GM19468 (cell line): Measurements from ENCODE around the gene GPR137B.
"Not testable (repeated sequence)": the region's sequence is repeated elsewhere in the genome, so short reads cannot be mapped to it uniquely, and the experiment has no call there.

ENCODE experiments used
- ATAC-seq: cut with Tn5 transposase; IDR thresholded peaks from one replicate; pipeline ENCODE4 v1.9.1; 2021; ENCODE audit warnings: mild to moderate bottlenecking, moderate library complexity, moderate number of reproducible peaks; ENCODE audit not compliant: unreplicated experiment; ENCODE audit errors: extremely low read depth

Gene GPR137B, protein sequence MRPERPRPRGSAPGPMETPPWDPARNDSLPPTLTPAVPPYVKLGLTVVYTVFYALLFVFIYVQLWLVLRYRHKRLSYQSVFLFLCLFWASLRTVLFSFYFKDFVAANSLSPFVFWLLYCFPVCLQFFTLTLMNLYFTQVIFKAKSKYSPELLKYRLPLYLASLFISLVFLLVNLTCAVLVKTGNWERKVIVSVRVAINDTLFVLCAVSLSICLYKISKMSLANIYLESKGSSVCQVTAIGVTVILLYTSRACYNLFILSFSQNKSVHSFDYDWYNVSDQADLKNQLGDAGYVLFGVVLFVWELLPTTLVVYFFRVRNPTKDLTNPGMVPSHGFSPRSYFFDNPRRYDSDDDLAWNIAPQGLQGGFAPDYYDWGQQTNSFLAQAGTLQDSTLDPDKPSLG

DNA sequence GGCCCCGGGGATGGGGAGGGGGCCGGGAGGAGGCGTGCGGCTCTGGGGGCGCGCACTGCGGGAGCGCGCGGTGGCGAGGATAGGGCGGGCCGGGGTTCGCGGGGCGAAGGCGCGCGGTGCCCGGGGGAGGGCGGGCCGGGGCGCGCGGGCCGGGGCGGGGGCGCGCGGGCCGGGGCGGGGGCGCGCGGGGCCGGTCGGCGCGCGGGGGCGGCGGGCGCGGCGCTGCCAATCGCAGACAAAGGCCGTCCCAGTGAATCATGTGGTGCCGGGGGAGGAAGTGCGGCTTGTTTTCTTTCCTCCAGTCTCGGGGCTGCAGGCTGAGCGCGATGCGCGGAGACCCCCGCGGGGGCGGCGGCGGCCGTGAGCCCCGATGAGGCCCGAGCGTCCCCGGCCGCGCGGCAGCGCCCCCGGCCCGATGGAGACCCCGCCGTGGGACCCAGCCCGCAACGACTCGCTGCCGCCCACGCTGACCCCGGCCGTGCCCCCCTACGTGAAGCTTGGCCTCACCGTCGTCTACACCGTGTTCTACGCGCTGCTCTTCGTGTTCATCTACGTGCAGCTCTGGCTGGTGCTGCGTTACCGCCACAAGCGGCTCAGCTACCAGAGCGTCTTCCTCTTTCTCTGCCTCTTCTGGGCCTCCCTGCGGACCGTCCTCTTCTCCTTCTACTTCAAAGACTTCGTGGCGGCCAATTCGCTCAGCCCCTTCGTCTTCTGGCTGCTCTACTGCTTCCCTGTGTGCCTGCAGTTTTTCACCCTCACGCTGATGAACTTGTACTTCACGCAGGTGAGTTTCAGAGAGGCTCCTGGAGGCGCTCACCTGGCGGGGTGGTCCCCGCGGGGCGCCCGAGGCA is at the start of gene GPR137B:
TSS of gene GPR137B (plus strand) at position 287 of the 851 bp plus-strand sequence. CDS start at position 371, 84 bp downstream.
- peak; percentile 41 for ATAC-seq

DNA sequence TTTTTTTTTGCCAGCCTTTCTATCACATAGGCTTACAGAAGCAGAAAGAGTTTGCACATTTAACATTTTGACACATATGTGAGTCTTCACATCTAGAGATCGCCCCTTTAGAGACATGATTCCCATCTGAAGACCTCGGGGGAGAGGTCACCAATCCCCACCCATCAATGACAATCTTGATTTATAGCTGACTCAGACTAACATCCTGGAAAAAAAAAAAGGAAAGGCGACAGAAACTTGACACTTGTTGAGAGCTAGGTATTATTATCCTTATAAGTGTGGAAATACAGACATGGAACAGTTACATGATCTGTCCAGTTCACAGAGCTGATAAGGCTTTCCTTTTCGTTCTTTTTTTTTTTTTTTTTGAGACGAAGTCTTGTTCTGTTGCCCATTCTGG is 49.4 kb upstream of the GPR137B start:
- no peak for ATAC-seq

DNA sequence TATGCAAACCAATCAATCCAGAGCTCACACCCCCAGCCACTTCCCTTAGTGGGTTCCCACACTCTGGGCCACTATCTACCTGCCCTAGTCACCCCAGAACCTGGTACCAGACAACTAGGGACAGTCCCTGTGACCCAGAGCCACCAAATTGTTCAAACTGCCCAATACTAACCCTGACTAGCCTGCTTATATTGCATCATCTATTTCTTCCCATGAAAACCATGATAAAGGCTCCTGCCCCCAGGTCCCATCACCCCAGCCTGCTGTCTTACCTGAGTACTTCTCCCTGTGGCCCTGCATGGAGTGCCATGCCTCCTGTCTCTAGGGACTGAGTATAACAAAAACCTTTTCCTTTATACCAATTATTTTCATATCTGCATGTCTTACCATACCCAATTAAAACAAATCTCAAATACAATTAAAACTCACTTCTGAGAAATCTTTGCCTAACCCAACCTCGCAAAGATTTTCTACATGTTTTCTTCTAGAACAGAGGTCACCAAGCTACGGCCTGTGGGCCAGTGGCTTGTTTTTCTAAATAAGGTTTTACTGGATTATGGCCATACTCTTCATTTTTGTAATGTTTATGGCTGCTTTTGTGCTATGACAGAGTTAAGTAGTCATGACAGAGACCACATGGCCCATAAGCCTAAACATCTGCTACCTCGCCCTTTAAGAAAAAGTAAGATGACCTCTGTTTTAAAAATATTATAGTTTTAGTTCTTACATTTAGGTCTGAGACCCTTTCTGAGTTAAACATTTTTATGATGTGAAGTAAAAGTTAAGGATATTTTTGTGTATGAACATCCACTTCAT is 46.4 kb upstream of the GPR137B start:
- ATAC-seq, result no peak

DNA sequence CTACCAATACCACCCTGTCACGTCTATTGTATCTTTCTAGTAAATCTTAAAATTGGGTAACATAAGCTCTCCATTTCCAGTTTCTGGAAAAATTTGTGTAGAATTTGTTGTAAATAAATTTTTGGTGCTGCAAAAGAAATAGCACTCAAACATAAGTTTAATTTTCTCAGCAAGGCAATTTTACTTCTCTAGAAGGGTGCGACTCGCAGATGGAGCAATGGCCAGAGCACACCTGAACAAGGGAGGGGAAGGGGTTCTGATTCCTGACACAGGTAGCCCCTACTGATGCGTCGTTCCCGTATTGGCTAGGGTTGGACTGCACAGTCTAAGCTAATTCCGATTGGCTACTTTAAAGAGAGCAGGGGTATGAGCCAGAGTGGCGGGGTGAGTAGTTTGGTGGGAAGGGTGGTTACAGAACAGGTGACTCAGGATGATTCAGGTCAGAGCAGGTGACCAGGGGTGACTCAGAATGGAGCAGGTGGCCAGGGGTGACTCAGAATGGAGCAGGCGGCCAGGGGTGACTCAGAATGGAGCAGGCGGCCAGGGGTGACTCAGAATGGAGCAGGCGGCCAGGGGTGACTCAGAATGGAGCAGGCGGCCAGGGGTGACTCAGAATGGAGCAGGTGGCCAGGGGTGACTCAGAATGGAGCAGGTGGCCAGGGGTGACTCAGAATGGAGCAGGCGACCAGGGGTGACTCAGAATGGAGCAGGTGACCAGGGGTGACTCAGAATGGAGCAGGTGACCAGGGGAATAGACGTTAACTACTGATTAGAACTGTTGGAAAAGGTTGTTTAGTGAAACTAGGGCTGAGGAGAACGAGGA is 45.5 kb upstream of the GPR137B start:
- not testable (repeated sequence) for ATAC-seq

DNA sequence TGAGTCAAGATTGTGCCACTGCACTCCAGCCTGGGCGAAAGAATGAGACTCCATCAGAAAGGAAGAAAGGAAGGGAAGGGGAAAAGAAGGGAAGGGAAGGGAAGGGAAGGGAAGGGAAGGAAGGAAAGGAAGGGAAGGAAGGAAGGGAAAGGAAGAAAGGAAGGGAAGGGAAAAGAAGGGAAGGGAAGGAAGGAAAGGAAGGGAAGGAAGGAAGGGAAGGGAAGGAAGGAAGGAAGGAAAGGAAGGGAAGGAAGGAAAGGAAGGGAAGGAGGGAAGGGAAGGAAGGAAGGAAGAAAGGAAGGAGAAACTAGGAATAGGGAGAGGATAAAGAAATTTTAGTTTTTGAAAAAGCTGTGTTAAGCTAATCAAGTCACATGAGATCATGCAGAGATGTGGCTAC is 44.1 kb upstream of the GPR137B start:
- ATAC-seq, result no peak

DNA sequence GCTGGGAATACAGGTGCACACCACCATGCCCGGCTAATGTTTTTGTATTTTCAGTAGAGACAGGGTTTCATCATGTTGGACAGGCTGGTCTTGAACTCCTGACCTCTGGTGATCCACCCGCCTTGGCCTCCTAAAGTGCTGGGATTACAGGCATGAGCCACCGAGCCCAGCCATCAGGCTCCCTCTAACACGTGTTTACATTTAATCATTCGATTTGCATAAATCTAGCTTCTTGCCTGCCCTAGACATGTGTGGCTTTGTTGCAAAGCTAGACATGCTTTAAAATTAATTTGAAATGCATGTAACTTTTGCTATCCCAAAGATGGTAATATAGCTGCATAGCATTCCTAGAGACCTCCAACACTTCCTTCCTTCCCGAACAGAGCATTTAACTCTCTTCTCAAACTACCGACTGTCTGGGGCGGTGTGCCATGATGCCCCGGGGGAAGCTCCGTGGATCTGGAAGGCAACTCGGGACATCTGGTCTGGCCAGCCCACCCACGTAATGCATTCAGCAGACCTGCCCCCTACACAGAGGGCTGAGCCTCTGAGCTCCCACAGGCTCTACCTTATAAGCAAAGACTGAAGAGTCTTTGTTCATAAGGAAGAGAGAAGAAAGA is 42.9 kb upstream of the GPR137B start:
- no peak for ATAC-seq

DNA sequence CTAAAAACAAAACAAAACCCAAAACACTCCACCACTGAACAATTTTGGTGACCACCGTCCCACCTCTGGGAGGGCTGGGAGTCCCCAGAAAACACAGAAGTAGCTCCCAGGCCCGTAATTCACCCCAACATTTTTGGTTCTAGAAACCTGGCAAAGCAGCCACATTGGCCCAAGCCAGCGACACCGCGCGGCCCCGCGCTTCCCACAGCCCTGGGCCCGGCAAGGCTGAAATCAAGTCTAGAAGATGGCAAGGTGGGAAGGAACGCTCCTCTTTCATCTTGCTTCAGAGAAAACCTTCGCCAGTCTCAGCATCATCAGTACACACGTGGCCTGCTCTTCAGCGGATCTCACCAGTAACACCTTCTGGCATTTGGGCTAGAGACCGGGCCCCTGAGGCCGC is 41.5 kb upstream of the GPR137B start:
- no peak for ATAC-seq

DNA sequence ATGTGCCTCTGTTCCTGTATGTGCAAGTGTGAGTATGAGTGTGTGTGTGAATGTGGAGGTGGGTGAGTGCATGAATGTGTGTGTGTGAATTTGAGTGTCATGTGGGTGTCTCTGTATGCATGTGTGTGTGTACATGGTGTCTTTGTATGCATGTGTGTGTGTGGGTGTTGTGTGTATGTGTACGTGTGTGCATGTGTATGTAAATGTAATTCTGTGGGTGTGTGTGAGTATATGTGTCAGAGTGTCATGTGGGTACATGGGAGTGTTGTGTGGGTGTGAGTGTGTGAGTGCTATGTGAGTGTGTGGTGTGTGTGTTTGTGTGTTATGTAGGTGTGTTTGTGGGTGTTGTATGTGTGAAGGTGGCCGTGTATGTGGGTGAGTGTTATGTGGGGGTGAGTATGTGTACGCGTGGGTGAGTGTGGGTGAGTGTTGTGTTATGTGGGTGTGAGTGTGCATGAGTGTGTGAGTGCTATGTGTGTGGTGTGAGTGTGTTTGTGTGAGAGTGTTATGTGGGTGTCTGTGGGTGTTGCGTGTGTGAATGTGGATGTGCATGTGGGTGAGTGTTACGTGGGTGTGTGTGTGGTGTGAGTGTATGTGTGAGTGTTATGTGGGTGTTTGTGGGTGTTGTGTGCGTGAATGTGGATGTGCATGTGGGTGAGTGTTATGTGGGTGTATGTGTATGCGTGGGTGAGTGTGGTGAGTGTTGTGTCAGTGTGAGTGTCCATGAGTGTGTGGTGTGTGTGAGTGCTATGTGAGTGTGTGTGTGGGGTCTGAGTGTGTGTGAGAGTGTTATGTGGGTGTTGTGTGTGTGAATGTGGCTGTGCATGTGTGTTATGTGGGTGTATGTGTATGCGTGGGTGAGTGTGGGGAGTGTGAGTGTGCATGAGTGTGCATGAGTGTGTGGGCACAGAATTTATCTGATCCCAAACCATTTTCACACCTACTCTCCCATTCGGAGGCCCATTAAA is 40.8 kb upstream of the GPR137B start:
- ATAC-seq, result no peak

DNA sequence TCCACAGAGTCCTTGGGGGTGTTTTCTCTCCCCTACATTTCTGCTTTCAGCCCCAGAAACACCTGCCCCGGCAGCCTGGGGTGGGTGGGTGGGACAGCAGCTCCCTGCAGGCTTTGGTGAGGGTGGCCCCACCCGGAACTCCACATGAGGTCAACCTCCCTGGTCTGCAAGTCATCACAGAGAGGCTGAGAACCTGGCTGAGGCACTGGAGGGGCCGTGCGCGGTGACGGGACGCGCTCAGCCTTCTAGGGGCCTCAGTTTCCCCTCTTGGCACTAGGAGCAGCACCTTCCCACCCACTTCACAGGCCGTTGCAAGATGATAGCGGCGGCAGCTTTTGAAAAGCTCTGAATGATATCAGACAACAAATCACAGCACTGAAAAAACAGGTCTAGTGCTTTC is 39.7 kb upstream of the GPR137B start:
- ATAC-seq, result no peak

DNA sequence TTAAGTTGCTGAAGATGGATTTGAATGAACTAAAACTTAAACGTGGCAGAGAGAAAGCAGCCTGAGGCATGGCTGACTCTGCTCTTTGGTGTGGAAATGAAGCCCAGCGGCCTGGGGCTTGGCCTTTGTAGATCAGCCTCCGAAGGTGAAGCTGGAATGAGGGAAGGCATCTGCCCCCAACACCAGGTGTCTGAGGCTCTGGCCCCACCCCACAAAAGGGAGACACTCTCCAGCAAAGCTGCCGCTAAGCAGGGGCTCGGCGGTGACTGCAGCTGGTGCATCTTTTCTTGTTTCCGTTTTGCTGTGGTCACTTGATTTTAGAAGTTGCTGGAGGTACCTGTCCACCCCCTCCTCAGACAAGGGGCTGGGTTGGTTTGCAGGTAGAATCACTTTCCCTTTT is 39.3 kb upstream of the GPR137B start:
- no peak for ATAC-seq

DNA sequence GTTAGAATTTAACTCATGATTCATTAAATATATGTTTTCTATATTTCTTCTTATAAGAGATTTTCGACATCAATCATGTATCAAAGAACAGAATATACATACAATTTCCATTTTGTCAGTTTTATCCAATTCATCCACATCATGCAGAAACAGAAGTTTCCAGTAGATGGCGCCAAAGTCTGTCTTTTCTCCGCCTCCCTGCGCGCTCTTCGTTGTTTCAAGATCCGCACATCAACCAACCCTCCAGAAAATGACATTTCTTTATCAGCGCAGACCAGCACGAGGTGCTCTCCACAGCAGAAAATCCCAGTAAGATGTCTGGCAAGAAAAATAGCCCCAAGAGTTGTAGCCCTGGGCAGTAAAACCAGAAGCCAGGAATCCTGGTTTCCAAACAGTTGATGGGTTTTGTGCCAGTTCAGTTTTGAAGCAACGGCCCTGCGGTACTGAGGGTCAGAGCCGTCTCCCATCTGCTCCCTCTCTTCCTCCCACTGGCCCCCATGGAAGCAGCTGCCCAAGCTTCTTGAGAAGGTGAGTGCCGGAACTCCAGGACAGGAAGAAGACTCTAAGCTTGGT is 38.6 kb upstream of the GPR137B start:
- no peak for ATAC-seq

DNA sequence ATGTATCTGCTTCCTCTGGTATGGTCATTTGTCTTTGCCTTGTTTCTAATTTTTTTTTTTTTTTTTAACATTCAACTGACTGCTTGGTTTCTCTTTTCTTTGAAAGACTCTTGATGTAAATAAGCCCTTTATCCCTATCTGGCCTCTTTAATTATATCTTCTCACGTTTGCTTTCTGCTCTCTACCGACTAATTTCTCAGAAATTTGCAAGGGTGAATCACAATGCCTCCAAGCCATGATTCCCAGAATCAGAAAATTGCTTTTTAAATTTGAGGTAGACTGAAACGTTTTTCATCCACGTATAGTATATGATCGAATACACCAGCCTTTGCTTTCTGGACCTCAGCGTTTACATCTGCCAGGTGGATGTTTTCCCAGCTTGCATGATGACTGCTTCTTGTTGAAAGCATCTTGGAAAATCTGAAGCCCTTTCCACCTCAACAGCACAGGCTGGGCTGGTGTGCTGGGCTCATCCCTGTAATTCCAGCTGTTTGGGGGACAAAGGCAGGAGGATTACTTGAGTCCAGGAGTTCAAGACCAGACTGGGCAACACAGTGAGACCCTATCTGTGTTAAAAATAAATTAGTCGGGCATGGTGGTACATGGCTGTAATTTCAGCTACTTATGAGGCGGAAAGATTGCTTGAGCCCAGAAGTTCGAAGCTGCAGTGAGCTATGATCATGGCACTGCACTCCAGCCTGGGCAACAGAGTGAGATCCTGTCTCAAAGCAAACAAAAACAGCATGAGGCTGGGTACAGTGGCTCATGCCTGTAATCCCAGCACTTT is 35.0 kb upstream of the GPR137B start:
- no peak for ATAC-seq

DNA sequence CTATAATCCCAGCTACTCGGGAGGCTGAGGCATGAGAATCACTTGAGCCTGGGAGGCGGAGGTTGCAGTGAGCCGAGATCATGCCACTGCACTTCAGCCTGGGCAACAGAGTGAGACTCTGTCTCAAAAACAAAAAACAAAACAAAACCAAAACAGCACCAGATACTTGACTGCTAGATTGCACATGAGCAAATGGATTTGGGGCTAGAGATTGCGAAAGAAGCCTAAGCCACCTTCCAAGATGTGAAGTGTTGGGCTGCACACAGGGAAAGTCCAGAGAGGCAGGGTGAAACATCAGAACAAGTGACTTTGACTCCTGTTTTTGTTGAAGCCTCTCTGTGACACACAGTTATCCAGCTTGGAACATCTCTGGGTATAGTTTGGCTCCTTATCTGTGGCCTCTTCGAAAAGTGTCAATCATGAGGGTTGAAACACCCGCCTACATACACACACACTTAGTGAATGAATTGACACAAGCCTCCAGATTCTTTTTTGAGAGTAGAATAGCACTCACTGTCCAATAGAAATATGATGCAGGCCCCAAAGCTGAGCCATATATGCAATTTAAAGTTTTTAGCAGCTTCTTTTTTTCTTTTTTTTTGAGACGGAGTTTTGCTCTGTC is 34.2 kb upstream of the GPR137B start:
- ATAC-seq, result no peak

DNA sequence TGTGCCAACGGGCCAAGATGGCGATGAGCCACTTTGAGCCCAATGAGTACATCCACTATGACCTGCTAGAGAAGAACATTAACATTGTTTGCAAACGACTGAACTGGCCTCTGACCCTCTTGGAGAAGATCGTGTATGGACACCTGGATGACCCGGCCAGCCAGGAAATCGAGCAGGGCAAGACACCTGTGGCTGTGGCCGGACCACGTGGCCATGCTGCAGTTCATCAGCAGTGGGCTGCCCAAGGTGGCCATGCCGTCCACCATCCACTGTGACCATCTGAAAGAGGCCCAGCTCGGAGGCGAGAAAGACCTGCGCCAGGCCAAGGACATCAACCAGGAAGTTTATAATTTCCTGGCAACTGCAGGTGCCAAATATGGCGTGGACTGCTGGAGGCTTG is 32.2 kb upstream of the GPR137B start:
- ATAC-seq, result no peak

DNA sequence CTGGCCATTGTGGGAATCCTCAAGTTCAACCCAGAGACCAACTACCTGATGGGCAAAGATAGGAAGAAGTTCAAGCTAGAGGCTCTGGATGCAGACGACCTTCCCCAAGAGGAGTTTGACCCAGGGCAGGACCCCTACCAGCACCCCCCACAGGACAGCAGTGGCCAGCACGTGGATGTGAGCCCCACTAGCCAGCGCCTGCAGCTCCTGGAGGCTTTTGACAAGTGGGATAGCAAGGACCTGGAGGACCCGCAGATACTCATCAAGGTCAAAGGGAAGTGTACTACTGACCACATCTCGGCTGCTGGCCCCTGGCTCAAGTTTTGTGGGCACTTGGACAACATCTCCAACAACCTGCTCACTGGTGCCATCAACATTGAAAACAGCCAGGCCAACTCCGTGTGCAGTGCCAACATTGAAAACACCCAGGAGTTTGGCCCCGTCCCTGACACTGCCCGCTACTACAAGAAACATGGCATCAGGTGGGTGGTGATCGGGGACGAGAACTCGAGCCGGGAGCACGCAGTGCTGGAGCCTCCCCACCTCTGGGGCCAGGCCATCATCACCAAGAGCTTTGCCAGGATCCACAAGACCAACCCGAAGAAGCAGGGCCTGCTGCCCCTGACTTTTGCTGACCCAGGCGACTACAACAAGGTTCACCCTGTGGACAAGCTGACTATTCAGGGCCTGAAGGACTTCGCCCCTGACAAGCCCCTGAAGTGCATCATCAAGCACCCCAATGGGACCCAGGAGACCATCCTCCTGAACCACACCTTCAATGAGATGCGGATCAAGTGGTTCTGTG is 30.6 kb upstream of the GPR137B start:
- no peak for ATAC-seq

DNA sequence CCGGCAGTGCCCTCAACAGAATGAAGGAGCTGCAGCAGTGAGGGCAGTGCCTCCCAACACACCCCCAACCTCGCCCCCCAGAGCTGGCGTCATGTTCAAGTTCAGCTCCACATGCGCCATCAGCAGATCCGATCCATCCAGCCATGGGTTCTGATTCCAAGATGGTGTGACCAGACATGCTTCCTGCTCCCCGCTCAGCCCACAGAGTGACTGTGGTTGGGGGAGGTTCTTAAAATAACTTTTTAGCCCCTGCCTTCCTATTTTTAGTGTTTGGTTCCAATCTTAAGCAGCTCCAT is 30.1 kb upstream of the GPR137B start:
- ATAC-seq, result no peak
